ENCODE results near the gene BAK1. TPM values are rescaled to one million over a fixed set of nuclear protein-coding genes. Genes with fewer than 3 reads are reported as not detected.

BAK1 gene
- total RNA-seq, 1 donor: 13.8 TPM

GRCh38 chr6:33592595-33593413 is 12.7 kb upstream of the BAK1 start:
- H3K4me2 ChIP-seq (ENCODE audit: insufficient read depth, low read length): peak overlapping the region; percentile 55
- H4K20me1 ChIP-seq (ENCODE audit: insufficient read depth, low read length): no peaks in the 10 kb centered on the region
- TF ChIP-seq CTCF (IDR thresholded peaks at IDR 0.05; ENCODE audit: extremely low read depth, low read depth, low read length): no peak
- no peak overlapping the region for H3K27ac ChIP-seq (ENCODE audit: low read depth, low read length)
- DNase-seq (ENCODE audit: insufficient read length, low spot score, missing footprints): peak; percentile 51
- peak overlapping the region; percentile 85 for H2AFZ ChIP-seq (ENCODE audit: low read length)
- no peaks in the 10 kb centered on the region for H3K9me3 ChIP-seq (ENCODE audit: low read depth, low read length)
- no peaks in the 10 kb centered on the region for H3K79me2 ChIP-seq (ENCODE audit: insufficient read depth, low read length)
- no peaks in the 10 kb centered on the region for H3K27me3 ChIP-seq (ENCODE audit: insufficient read depth, low read length)
- H3K36me3 ChIP-seq (ENCODE audit: insufficient read depth, low read length): no peaks in the 10 kb centered on the region
- peaks cover 17% of the 10 kb centered on the region for H3K4me1 ChIP-seq (ENCODE audit: insufficient read depth, low read length)
- peak overlapping the region; percentile 49 for H3K4me3 ChIP-seq (ENCODE audit: insufficient read depth, low read length)

- H3K79me2 ChIP-seq (ENCODE audit: insufficient read depth, low read length): no peaks in the 10 kb centered on the region
- TF ChIP-seq CTCF (IDR thresholded peaks at IDR 0.05; ENCODE audit: extremely low read depth, low read depth, low read length): no peak
- H3K36me3 ChIP-seq (ENCODE audit: insufficient read depth, low read length): no peaks in the 10 kb centered on the region
- H2AFZ ChIP-seq (ENCODE audit: low read length): no peak overlapping the region
- no peaks in the 10 kb centered on the region for H4K20me1 ChIP-seq (ENCODE audit: insufficient read depth, low read length)
- no peaks in the 10 kb centered on the region for H3K9me3 ChIP-seq (ENCODE audit: low read depth, low read length)
- H3K4me2 ChIP-seq (ENCODE audit: insufficient read depth, low read length): no peak overlapping the region
- no peaks in the 10 kb centered on the region for H3K27me3 ChIP-seq (ENCODE audit: insufficient read depth, low read length)
- H3K4me1 ChIP-seq (ENCODE audit: insufficient read depth, low read length): peaks cover 17% of the 10 kb centered on the region
- H3K27ac ChIP-seq (ENCODE audit: low read depth, low read length): no peak overlapping the region
- peak; percentile 44 for DNase-seq (ENCODE audit: insufficient read length, low spot score, missing footprints)
- H3K4me3 ChIP-seq (ENCODE audit: insufficient read depth, low read length): no peak overlapping the region
Measured at GRCh38 chr6:33592280-33592594, 12.2 kb upstream of the BAK1 start.

- TF ChIP-seq CTCF (IDR thresholded peaks at IDR 0.05; ENCODE audit: extremely low read depth, low read depth, low read length): no peak
- H3K27me3 ChIP-seq (ENCODE audit: insufficient read depth, low read length): no peaks in the 10 kb centered on the region
- no peak overlapping the region for H3K27ac ChIP-seq (ENCODE audit: low read depth, low read length)
- no peak overlapping the region for H3K4me3 ChIP-seq (ENCODE audit: insufficient read depth, low read length)
- H4K20me1 ChIP-seq (ENCODE audit: insufficient read depth, low read length): no peaks in the 10 kb centered on the region
- no peaks in the 10 kb centered on the region for H3K36me3 ChIP-seq (ENCODE audit: insufficient read depth, low read length)
- no peaks in the 10 kb centered on the region for H3K9me3 ChIP-seq (ENCODE audit: low read depth, low read length)
- peak; percentile 13 for DNase-seq (ENCODE audit: insufficient read length, low spot score, missing footprints)
- no peak overlapping the region for H3K4me2 ChIP-seq (ENCODE audit: insufficient read depth, low read length)
- peaks cover 17% of the 10 kb centered on the region for H3K4me1 ChIP-seq (ENCODE audit: insufficient read depth, low read length)
- no peak overlapping the region for H2AFZ ChIP-seq (ENCODE audit: low read length)
- no peaks in the 10 kb centered on the region for H3K79me2 ChIP-seq (ENCODE audit: insufficient read depth, low read length)
Measured at GRCh38 chr6:33591424-33592032, 11.5 kb upstream of the BAK1 start.

- peak; percentile 88 for DNase-seq (ENCODE audit: insufficient read length, low spot score, missing footprints)
- Histone ChIP-seq H3K27me3 (ENCODE audit: insufficient read depth, low read length) (no peaks in the 10 kb centered on the region), H4K20me1 (ENCODE audit: insufficient read depth, low read length) (no peaks in the 10 kb centered on the region), H3K4me2 (ENCODE audit: insufficient read depth, low read length) (no peak overlapping the region), H2AFZ (ENCODE audit: low read length) (no peak overlapping the region), H3K79me2 (ENCODE audit: insufficient read depth, low read length) (no peaks in the 10 kb centered on the region), H3K27ac (ENCODE audit: low read depth, low read length) (peak overlapping the region; percentile 22), H3K4me1 (ENCODE audit: insufficient read depth, low read length) (peaks cover 17% of the 10 kb centered on the region), H3K9me3 (ENCODE audit: low read depth, low read length) (no peaks in the 10 kb centered on the region), H3K36me3 (ENCODE audit: insufficient read depth, low read length) (no peaks in the 10 kb centered on the region), H3K4me3 (ENCODE audit: insufficient read depth, low read length) (no peak overlapping the region)
- TF ChIP-seq CTCF (IDR thresholded peaks at IDR 0.05; ENCODE audit: extremely low read depth, low read depth, low read length): no peak
Measured at GRCh38 chr6:33590531-33591198, 10.6 kb upstream of the BAK1 start.

Measured in osteoblast (primary cell).